K562 (cell line): ENCODE measurements around the gene TINAGL1. TPM values are rescaled to one million over a fixed set of nuclear protein-coding genes. Genes with fewer than 3 reads are reported as not detected.
A peak's percentile ranks its signal among the peaks of the same experiment; 100 is the strongest.

ENCODE experiments used
- ATAC-seq: fragments of 200-7000 bp; cut with Tn5 transposase; 3 replicates; pipeline ENCODE4 v1.9.1; 2020; ENCODE audit warnings: moderate library complexity
- BruUV-seq: library from RNA; stranded (reverse); fragments of 400-500 nt; replicated peaks from 2 replicates; lab custom pipeline; 2021; lab: Mats Ljungman, UMichigan
- CTCF ChIA-PET: fragments of 300-600 bp; formaldehyde crosslinking; extraction: SDS; loops from one replicate; lab custom pipeline; 2021; ENCODE audit warnings: low intra/inter-chr PET ratio; lab: Yijun Ruan, JAX
- POLR2A ChIA-PET: fragments of 300-600, 350-650 bp; sonication (Branson Sonifier 250); formaldehyde crosslinking; extraction: SDS; loops from one replicate; lab custom pipeline; 2021; ENCODE audit warnings: antibody characterized with exemption, inconsistent platforms; lab: Yijun Ruan, JAX
- DNase-seq, 4 experiments: peaks; one replicate each; pipeline versions ENCODE4 v3.0.0 to v3.0.0-alpha.2; 2011 to 2018; ENCODE audit warnings: low spot score in 3 of 4, mixed read lengths in 3 of 4; ENCODE audit errors: extremely low read depth in 1 of 4
- FAIRE-seq: peaks from 2 replicates; lab custom pipeline; 2011; peaks lifted over from hg19 to GRCh38; lab: Jason Lieb, UNC
- H2AFZ ChIP-seq: 2 replicates; pipeline ENCODE4 v1.6.0; 2011; ENCODE audit warnings: low read depth, low read length, control low read depth, inconsistent platforms
- H3K27ac ChIP-seq: fragments of 200-600 bp; 3 replicates; pipeline ENCODE4 v1.8.0; 2011; ENCODE audit warnings: low read depth, mild to moderate bottlenecking, control low read depth, inconsistent platforms, low read length, moderate library complexity, mixed read lengths; ENCODE audit errors: extremely low read depth
- H3K27me3 ChIP-seq, 2 experiments: fragments of 300-600 bp in 1 of 2; 2 replicates in 1 of 2; 3 replicates in 1 of 2; pipeline versions ENCODE4 v1.6.0 to v1.8.0; 2011; ENCODE audit warnings: inconsistent platforms in 2 of 2, low read length in 2 of 2, mild to moderate bottlenecking in 1 of 2, mixed read lengths in 1 of 2, moderate library complexity in 1 of 2; ENCODE audit not compliant: control insufficient read depth in 2 of 2, insufficient read depth in 2 of 2
- H3K36me3 ChIP-seq: fragments of 300-600 bp; 3 replicates; pipeline ENCODE4 v1.8.0; 2011; ENCODE audit warnings: mild to moderate bottlenecking, low read length, inconsistent platforms; ENCODE audit not compliant: control insufficient read depth, insufficient read depth
- H3K4me1 ChIP-seq, 2 experiments: fragments of 200-600 bp in 1 of 2; replicated peaks in 1 of 2; 2 replicates in 1 of 2; 3 replicates in 1 of 2; pipeline versions ENCODE4 v1.5.1 to v1.8.0; 2011; ENCODE audit warnings: inconsistent platforms in 2 of 2, low read length in 2 of 2, mild to moderate bottlenecking in 1 of 2, mixed read lengths in 1 of 2, moderate library complexity in 1 of 2; ENCODE audit not compliant: control insufficient read depth in 2 of 2, insufficient read depth in 2 of 2
- H3K4me2 ChIP-seq: 2 replicates; pipeline ENCODE4 v1.6.1; 2011; ENCODE audit warnings: low read length, control low read depth, inconsistent platforms, mixed read lengths; ENCODE audit not compliant: insufficient read depth
- H3K4me3 ChIP-seq: fragments of 200-600 bp; sonication (generic), shearing (Covaris generic); 2 replicates; pipeline ENCODE4 v1.5.1; 2016; ENCODE audit warnings: control low read depth, inconsistent platforms
- H3K79me2 ChIP-seq: fragments of 200-600 bp; 3 replicates; pipeline ENCODE4 v1.8.0; 2011; ENCODE audit warnings: low read length, inconsistent platforms; ENCODE audit not compliant: control insufficient read depth, insufficient read depth
- H3K9ac ChIP-seq, 2 experiments: 2 replicates each; pipeline versions ENCODE4 v1.6.0 to v1.6.1; 2011; ENCODE audit warnings: low read depth in 2 of 2, low read length in 2 of 2, control low read depth in 1 of 2, inconsistent platforms in 1 of 2, mild to moderate bottlenecking in 1 of 2, mixed read lengths in 1 of 2; ENCODE audit not compliant: insufficient read depth in 1 of 2
- H3K9me1 ChIP-seq: one replicate; pipeline ENCODE4 v1.6.0; 2011; ENCODE audit warnings: inconsistent platforms, mild to moderate bottlenecking, low read length, moderate library complexity; ENCODE audit not compliant: control insufficient read depth, insufficient read depth
- H3K9me3 ChIP-seq: replicated peaks from 2 replicates; pipeline ENCODE4 v1.5.1; 2011; ENCODE audit warnings: low read depth, low read length, inconsistent platforms; ENCODE audit not compliant: control insufficient read depth, insufficient read depth
- H4K20me1 ChIP-seq: replicated peaks from 2 replicates; pipeline ENCODE4 v1.6.1; 2011; ENCODE audit warnings: low read length, inconsistent platforms, mixed read lengths; ENCODE audit not compliant: control insufficient read depth, insufficient read depth
- BRD9 ChIP-seq: fragments of 450-650 bp; IDR thresholded peaks from 2 replicates; pipeline ENCODE4 v1.6.1; 2018; ENCODE audit warnings: low read depth; ENCODE audit not compliant: partially characterized antibody
- E2F4 ChIP-seq: sonication (generic); formaldehyde crosslinking; IDR thresholded peaks from 2 replicates; pipeline ENCODE4 v1.8.0; 2022; ENCODE audit warnings: mild to moderate bottlenecking, low read depth, missing genetic modification reagents
- E2F6 ChIP-seq, 2 experiments: IDR thresholded peaks; 2 replicates each; pipeline ENCODE4 v1.6.1; 2011; ENCODE audit warnings: borderline replicate concordance in 1 of 2, control low read depth in 1 of 2, low read depth in 1 of 2, low read length in 1 of 2, mild to moderate bottlenecking in 1 of 2, mixed read lengths in 1 of 2, moderate library complexity in 1 of 2; ENCODE audit not compliant: insufficient read depth in 1 of 2, insufficient read length in 1 of 2, poor library complexity in 1 of 2, severe bottlenecking in 1 of 2; ENCODE audit errors: extremely low read depth in 1 of 2
- ELK3 ChIP-seq: fragments of 450-650 bp; formaldehyde crosslinking; IDR thresholded peaks from 2 replicates; pipeline ENCODE4 v1.4.0; 2020; ENCODE audit warnings: mild to moderate bottlenecking
- ESRRA ChIP-seq: fragments of 450-650 bp; IDR thresholded peaks from 2 replicates; pipeline ENCODE4 v1.6.1; 2014; ENCODE audit warnings: low read depth, mild to moderate bottlenecking, moderate library complexity, borderline replicate concordance
- MCM2 ChIP-seq: fragments of 450-650 bp; IDR thresholded peaks from 2 replicates; pipeline ENCODE4 v1.6.1; 2017; ENCODE audit warnings: low read depth, mild to moderate bottlenecking
- NR2C2 ChIP-seq, 2 experiments: fragments of 200-800 bp in 1 of 2; sonication (Bioruptor generic) in 1 of 2; sonication (generic) in 1 of 2; formaldehyde crosslinking in 1 of 2; IDR thresholded peaks; 2 replicates each; pipeline versions ENCODE4 v1.6.1 to v1.8.0; 2016 to 2022; ENCODE audit warnings: mild to moderate bottlenecking in 1 of 2, missing compliant biosample characterization in 1 of 2, missing genetic modification characterization in 1 of 2, missing genetic modification reagents in 1 of 2
- PATZ1 ChIP-seq: fragments of 250-450 bp; sonication (Bioruptor Pico); IDR thresholded peaks from 2 replicates; pipeline ENCODE4 v1.5.0; 2020; ENCODE audit warnings: mild to moderate bottlenecking, borderline replicate concordance
- SETDB1 ChIP-seq: IDR thresholded peaks from one replicate; pipeline ENCODE4 v1.6.1; 2012; ENCODE audit warnings: low read length, control low read depth, inconsistent platforms
- SMAD1 ChIP-seq: fragments of 150-350 bp; IDR thresholded peaks from 2 replicates; pipeline ENCODE4 v1.6.1; 2014; ENCODE audit warnings: low read length, low read depth; ENCODE audit not compliant: partially characterized antibody
- ZNF282 ChIP-seq: sonication (generic); formaldehyde crosslinking; IDR thresholded peaks from 2 replicates; pipeline ENCODE4 v1.8.1; 2023; ENCODE audit warnings: missing genetic modification reagents
- WGBS: fragments of 100-300 bp; shearing (Covaris generic); methylation state at CpG from one replicate; pipeline ENCODE4 v1.1.6; 2016; ENCODE audit warnings: low coverage, mixed read lengths; ENCODE audit not compliant: insufficient coverage; ENCODE audit errors: missing lambda C conversion rate; 5-methylcytosine and 5-hydroxymethylcytosine counted together
- in situ Hi-C: fragments of 300-500 bp; cut with MboI; formaldehyde crosslinking; loops from 4 replicates; pipeline ENCODE4 v1.15.0; 2018; ENCODE audit warnings: inconsistent platforms, mixed read lengths
- intact Hi-C: fragments of 100-400 bp; cut with micrococcal nuclease; formaldehyde crosslinking; loops from 2 replicates; pipeline ENCODE4 v1.14.2; 2022
- polyA plus RNA-seq, 8 experiments: library from polyadenylated mRNA; depleted of rRNA in 4 of 8; stranded (reverse) in 5 of 8; unstranded in 3 of 8; fragments of >200 nt; fragmentation: Nextera tagmentation in 2 of 8; fragmentation: Illumina TruSeq in 1 of 8; extraction: Ambion mirVana in 2 of 8; extraction: Trizol in 1 of 8; gene quantifications; 2 replicates each; pipeline versions ENCODE4 v1.2.1 to v1.2.3, GENCODE V29; 2011 to 2014; ENCODE audit warnings: inconsistent platforms in 1 of 8, missing spikeins in 1 of 8
- total RNA-seq, 7 experiments: library from RNA; depleted of rRNA in 6 of 7; stranded (reverse); fragments of >200 nt in 6 of 7; fragmentation: Illumina TruSeq in 2 of 7; extraction: Trizol in 2 of 7; gene quantifications; 2 replicates each; pipeline versions ENCODE4 v1.2.1 to v1.2.3, GENCODE V29; 2011 to 2021; ENCODE audit warnings: low replicate concordance in 1 of 7
- TF ChIP-seq, protein P1 (sequence below): fragments of 450-650 bp; IDR thresholded peaks from 2 replicates; pipeline ENCODE4 v1.7.1; 2018; ENCODE audit warnings: mild to moderate bottlenecking, low read depth; ENCODE audit not compliant: partially characterized antibody

Gene TINAGL1
- total and polyA plus RNA-seq, 9 of the 15 experiments (the other 6 are each of a cell fraction or from before 2014, with no cell fraction given) = 0.04 to 1.2 (median 0.07) TPM; not detected in 4

GRCh38 chr1:31548534-31548906 is 27.8 kb upstream of the TINAGL1 start:
- H3K9me3 ChIP-seq = no peaks in the 10 kb centered on the region
- FAIRE-seq = no peak
- no peaks in the 10 kb centered on the region for H3K9me1 ChIP-seq
- intact Hi-C loops (loop anchor here (2.0 to 10.0 kb wide), 2 partner anchors 124 to 364 kb away; no protein-coding TSS in a partner anchor), in situ Hi-C loops (no loop called here)
- peak; percentile 51 to 83 (median 78) for DNase-seq
- H3K27ac ChIP-seq = no peak overlapping the region; the same call in 2 of the 3 replicates
- H3K4me2 ChIP-seq = peak overlapping the region; percentile 66
- H3K36me3 ChIP-seq = no peaks in the 10 kb centered on the region
- ChIA-PET CTCF (interaction anchor here (0.6 to 3.9 kb wide), 7 partner anchors 34 to 365 kb away, joined by 3 to 68 read pairs (median 5); no protein-coding TSS in a partner anchor), POLR2A (interaction anchor here (0.7 to 1.5 kb wide), 7 partner anchors 10 to 130 kb away, joined by 3 to 6 read pairs (median 3); partner anchors contain the start of gene PEF1)
- ATAC-seq = peak; percentile 59
- H3K9ac ChIP-seq = peak overlapping the region in 1 of 2 experiments; percentile 39; a peak in 1 of 4 replicates
- WGBS = 10% methylated on average over 12 of the region's 12 CpGs
- peak overlapping the region; percentile 82 for H2AFZ ChIP-seq
- H3K4me3 ChIP-seq = no peak overlapping the region
- H4K20me1 ChIP-seq = no peaks in the 10 kb centered on the region
- H3K27me3 ChIP-seq = peaks cover 0 to 5% of the 10 kb centered on the region in 2 experiments; a peak in 1 of 5 replicates
- no peaks in the 10 kb centered on the region for H3K79me2 ChIP-seq
- BruUV-seq = no TSS peak
- peaks cover 13 to 15% of the 10 kb centered on the region in 2 experiments; a peak in 4 of 5 replicates for H3K4me1 ChIP-seq
- peak; percentile 14; the same call in 1 of the 2 replicates for TF ChIP-seq ESRRA
- TF ChIP-seq E2F4 (CRISPR knock-in tag) = no peak
- TF ChIP-seq, protein P1, sequence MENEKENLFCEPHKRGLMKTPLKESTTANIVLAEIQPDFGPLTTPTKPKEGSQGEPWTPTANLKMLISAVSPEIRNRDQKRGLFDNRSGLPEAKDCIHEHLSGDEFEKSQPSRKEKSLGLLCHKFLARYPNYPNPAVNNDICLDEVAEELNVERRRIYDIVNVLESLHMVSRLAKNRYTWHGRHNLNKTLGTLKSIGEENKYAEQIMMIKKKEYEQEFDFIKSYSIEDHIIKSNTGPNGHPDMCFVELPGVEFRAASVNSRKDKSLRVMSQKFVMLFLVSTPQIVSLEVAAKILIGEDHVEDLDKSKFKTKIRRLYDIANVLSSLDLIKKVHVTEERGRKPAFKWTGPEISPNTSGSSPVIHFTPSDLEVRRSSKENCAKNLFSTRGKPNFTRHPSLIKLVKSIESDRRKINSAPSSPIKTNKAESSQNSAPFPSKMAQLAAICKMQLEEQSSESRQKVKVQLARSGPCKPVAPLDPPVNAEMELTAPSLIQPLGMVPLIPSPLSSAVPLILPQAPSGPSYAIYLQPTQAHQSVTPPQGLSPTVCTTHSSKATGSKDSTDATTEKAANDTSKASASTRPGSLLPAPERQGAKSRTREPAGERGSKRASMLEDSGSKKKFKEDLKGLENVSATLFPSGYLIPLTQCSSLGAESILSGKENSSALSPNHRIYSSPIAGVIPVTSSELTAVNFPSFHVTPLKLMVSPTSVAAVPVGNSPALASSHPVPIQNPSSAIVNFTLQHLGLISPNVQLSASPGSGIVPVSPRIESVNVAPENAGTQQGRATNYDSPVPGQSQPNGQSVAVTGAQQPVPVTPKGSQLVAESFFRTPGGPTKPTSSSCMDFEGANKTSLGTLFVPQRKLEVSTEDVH = no peak
- peak in 1 of 2 experiments; percentile 68 for TF ChIP-seq E2F6 (IDR thresholded peaks at IDR 0.05; ENCODE audit: borderline replicate concordance in 1 of 2, extremely low read depth in 1 of 2, insufficient read depth in 1 of 2, insufficient read length in 1 of 2, low read depth in 1 of 2, low read length in 1 of 2, poor library complexity in 1 of 2, severe bottlenecking in 1 of 2)
- no peak for TF ChIP-seq ELK3
- TF ChIP-seq PATZ1 = no peak
- no peak for TF ChIP-seq BRD9
- no peak for TF ChIP-seq MCM2
- TF ChIP-seq NR2C2 (CRISPR knock-in tag; IDR thresholded peaks at IDR 0.05) = no peak
- no peak for TF ChIP-seq NR2C2 (tag; IDR thresholded peaks at IDR 0.05)
- TF ChIP-seq ZNF282 (CRISPR knock-in tag) = no peak
- no peak for TF ChIP-seq SETDB1
- TF ChIP-seq SMAD1 = no peak
